ENCODE data around the gene NRG2.

- no peak for TF ChIP-seq POLR2A (IDR thresholded peaks at IDR 0.05)
- TF ChIP-seq CTCF (IDR thresholded peaks at IDR 0.05), result no peak
These were observed 117.2 kb downstream of the NRG2 start for GRCh38 chr5:139925650-139926640.
